GM10266 (cell line): ENCODE measurements around the gene VMAC.
"Not testable (repeated sequence)": the region's sequence is repeated elsewhere in the genome, so short reads cannot be mapped to it uniquely, and the experiment has no call there.

Experiments
- DNase-seq: peaks from one replicate; pipeline ENCODE4 v3.0.0; 2012; ENCODE audit errors: extremely low spot score
- CTCF ChIP-seq: IDR thresholded peaks from 2 replicates; pipeline ENCODE4 v1.5.1; 2012; ENCODE audit warnings: mild to moderate bottlenecking, low read depth; ENCODE audit not compliant: control insufficient read depth, insufficient read depth; ENCODE audit errors: missing control alignments

VMAC gene

GRCh38 chr19:5865772-5866171 is 38.9 kb upstream of the VMAC start:
- no peak for DNase-seq
- no peak for TF ChIP-seq CTCF

GRCh38 chr19:5867201-5868136 is 37.2 kb upstream of the VMAC start:
- DNase-seq, result no peak
- TF ChIP-seq CTCF, result no peak

- TF ChIP-seq CTCF, result no peak
- DNase-seq, result no peak
Measured at GRCh38 chr19:5870986-5871394, 33.7 kb upstream of the VMAC start.

- no peak for TF ChIP-seq CTCF
- DNase-seq, result no peak
Measured at GRCh38 chr19:5873617-5874199, 31.0 kb upstream of the VMAC start.

- DNase-seq, result not testable (repeated sequence)
Measured at GRCh38 chr19:5874496-5874895, 30.2 kb upstream of the VMAC start.

GRCh38 chr19:5877427-5877826 is 27.2 kb upstream of the VMAC start:
- DNase-seq, result no peak
- TF ChIP-seq CTCF, result no peak

GRCh38 chr19:5877882-5878281 is 26.8 kb upstream of the VMAC start:
- no peak for TF ChIP-seq CTCF
- no peak for DNase-seq
